Activated CD8-positive, alpha-beta memory T cell treated with anti-CD3 and anti-CD28 coated beads, Interleukin-2, amount 10 ng/mL, durations not matched to agents 7 days and 5 days (primary cell): ENCODE results near the gene FAM124A. TPM values are rescaled to one million over a fixed set of nuclear protein-coding genes. Genes with fewer than 3 reads are reported as not detected.
A peak's percentile ranks its signal among the peaks of the same experiment; 100 is the strongest.

Source experiments
- ATAC-seq: fragments of 150-1000 bp; cut with Tn5 transposase; one replicate; pipeline ENCODE4 v1.10.0; 2021; ENCODE audit warnings: moderate library complexity
- CTCF ChIA-PET: fragments of 350-600 bp; sonication (Branson Sonifier 250); formaldehyde crosslinking; loops from one replicate; lab custom pipeline; 2021; ENCODE audit warnings: antibody characterized with exemption; lab: Charles Lee
- DNase-seq: peaks from one replicate; pipeline ENCODE4 v3.0.0-alpha.2; 2020
- H3K27ac Mint-ChIP-seq: one replicate; pipeline ENCODE4 v1.8.0; 2021; ENCODE audit warnings: mild to moderate bottlenecking, mixed read lengths
- H3K27me3 Mint-ChIP-seq: one replicate; pipeline ENCODE4 v1.8.0; 2021; ENCODE audit warnings: mixed read lengths
- H3K36me3 Mint-ChIP-seq: one replicate; pipeline ENCODE4 v1.8.0; 2021; ENCODE audit warnings: mild to moderate bottlenecking, mixed read lengths
- H3K4me1 Mint-ChIP-seq: one replicate; pipeline ENCODE4 v1.8.0; 2021; ENCODE audit warnings: mixed read lengths
- H3K4me3 Mint-ChIP-seq: one replicate; pipeline ENCODE4 v1.8.0; 2021; ENCODE audit warnings: mild to moderate bottlenecking, moderate library complexity, mixed read lengths
- H3K9me3 Mint-ChIP-seq: one replicate; pipeline ENCODE4 v1.8.0; 2022; ENCODE audit warnings: low read depth, mixed read lengths
- total RNA-seq, 2 experiments: library from RNA; stranded (reverse); gene quantifications; one replicate each; pipeline ENCODE4 v1.2.3, GENCODE V29; 2021

FAM124A gene
- total RNA-seq, 2 experiments from 2014 or later: 0.09 to 0.26 TPM

DNA sequence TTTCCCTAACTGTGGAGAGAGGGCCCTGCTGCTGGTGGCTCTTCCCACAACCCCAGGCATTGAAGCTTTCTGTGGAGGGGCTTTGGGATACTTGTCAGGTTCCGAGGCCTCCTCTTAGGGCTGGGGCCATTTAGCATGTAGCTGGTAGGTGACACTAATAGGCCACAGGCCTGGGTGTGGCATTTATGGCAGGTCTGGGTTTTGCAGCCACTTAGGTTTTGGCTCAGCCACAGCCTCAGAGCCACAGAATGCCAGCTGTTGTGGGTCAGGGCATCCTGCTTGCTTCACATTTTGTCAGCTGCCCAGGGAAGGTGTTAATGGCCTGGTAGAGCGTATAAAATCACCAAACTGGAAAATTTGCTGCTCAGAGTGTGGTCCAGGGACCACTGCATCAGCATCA, 15.7 kb downstream of the FAM124A start:
- Mint-ChIP-seq H3K36me3 (no peaks in the 10 kb centered on the region), H3K4me1 (peaks cover 5% of the 10 kb centered on the region), H3K9me3 (no peaks in the 10 kb centered on the region), H3K4me3 (no peak overlapping the region), H3K27ac (no peak overlapping the region), H3K27me3 (peaks cover 40% of the 10 kb centered on the region)
- CTCF ChIA-PET: interaction anchor here (1.1 kb wide), 1 partner anchor 9 kb away, joined by 3 read pairs; no protein-coding TSS in a partner anchor
- DNase-seq: peak; percentile 39
- ATAC-seq: no peak

DNA sequence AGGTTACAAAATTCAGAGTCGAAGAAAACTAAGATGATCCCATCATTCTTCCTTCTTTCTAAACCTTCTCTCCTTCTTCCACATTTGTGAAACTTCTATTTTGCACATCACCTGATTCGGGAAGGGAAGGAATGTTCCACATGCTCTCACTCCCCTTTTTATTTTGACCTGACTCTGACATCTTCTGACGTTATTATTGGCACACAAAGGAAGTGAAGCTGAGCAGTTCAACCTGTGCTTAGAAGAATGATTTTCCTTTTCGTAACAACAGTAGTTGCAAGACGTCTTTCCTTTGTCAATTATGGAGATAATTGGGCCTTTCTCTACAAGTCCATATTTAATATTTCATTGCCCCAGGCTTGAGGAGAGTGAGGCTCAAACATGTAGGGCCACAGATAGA, 18.0 kb downstream of the FAM124A start:
- Mint-ChIP-seq H3K27me3 (peaks cover 34% of the 10 kb centered on the region), H3K9me3 (no peaks in the 10 kb centered on the region)
- CTCF ChIA-PET: no interaction called here

DNA sequence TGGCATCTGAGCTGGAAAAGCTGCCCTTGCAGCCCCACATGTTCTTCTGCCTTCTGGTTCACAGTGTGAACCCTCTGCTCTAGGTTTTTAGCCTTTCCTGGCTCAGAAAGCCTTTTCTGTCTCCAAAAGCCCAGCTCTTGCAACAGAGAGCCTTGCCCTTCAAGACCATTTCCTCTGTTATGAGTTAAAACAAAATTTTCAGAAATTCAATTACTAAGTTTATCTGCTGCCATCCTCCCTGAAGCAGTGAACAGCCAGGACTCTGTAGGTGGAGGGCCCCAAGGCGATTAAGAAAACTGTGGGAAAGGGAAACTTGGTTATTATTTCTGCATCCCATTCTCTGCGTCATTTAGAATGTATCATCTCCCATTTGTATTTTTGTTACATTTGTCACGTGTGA, 18.8 kb downstream of the FAM124A start:
- Mint-ChIP-seq H3K4me1 (peaks cover 5% of the 10 kb centered on the region), H3K27ac (no peak overlapping the region), H3K9me3 (no peaks in the 10 kb centered on the region), H3K27me3 (peaks cover 32% of the 10 kb centered on the region), H3K36me3 (no peaks in the 10 kb centered on the region), H3K4me3 (no peak overlapping the region)
- ATAC-seq (no peak), DNase-seq (no peak)
- CTCF ChIA-PET: no interaction called here

More for the DNA sequence above, 18.0 kb downstream of the FAM124A start:
- Mint-ChIP-seq H3K36me3 (no peaks in the 10 kb centered on the region), H3K27ac (no peak overlapping the region), H3K4me1 (peaks cover 5% of the 10 kb centered on the region), H3K4me3 (no peak overlapping the region)
- DNase-seq (no peak), ATAC-seq (no peak)

DNA sequence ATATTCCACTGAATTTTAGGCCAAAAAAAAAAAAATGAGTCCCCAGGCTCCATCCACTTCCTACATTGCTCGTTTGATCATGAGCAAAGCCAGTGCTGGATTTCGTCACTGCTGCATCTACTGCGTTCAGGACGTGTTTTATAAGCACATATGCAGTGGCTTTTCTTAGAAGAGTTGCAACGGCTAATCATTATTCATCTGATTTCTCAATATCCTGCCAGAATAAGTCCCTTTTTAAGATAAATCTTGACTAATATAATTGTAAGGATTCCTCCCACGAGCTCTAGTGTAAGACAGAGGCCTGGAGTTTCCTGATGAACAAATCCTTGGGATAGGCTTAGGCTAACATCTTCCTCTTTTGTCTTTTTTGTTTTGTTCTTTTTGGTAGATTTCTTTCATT, 19.5 kb downstream of the FAM124A start:
- DNase-seq: no peak
- CTCF ChIA-PET: interaction anchor here (1.1 kb wide), 1 partner anchor 11 kb away, joined by 3 read pairs; no protein-coding TSS in a partner anchor
- Mint-ChIP-seq H3K9me3 (no peaks in the 10 kb centered on the region), H3K4me3 (no peak overlapping the region), H3K4me1 (peaks cover 5% of the 10 kb centered on the region), H3K27ac (no peak overlapping the region), H3K36me3 (no peaks in the 10 kb centered on the region), H3K27me3 (peaks cover 27% of the 10 kb centered on the region)
- ATAC-seq: no peak

DNA sequence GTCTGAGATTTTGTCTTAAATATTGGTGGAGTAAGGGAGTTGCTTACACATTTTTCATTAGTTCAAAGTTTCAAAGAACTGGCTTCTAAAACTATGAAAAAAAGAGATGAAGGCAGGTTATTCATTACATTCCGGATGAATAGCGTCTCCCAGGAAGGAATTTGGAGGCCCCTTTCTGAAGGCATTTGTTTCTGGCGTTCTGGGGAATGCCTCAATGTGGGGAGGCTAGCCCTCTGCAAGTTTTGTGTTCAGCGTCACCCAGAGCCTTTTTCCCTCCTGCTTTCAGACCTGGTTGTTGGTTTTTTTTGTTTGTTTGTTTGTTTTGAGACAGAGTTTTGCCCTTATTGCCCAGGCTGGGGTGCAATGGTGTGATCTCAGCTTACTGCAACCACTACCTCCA, 21.0 kb downstream of the FAM124A start:
- Mint-ChIP-seq H3K27ac (no peak overlapping the region), H3K9me3 (no peaks in the 10 kb centered on the region), H3K36me3 (no peaks in the 10 kb centered on the region), H3K4me1 (peaks cover 5% of the 10 kb centered on the region), H3K4me3 (no peak overlapping the region), H3K27me3 (peaks cover 31% of the 10 kb centered on the region)
- ATAC-seq: no peak
- CTCF ChIA-PET: no interaction called here
- no peak for DNase-seq

DNA sequence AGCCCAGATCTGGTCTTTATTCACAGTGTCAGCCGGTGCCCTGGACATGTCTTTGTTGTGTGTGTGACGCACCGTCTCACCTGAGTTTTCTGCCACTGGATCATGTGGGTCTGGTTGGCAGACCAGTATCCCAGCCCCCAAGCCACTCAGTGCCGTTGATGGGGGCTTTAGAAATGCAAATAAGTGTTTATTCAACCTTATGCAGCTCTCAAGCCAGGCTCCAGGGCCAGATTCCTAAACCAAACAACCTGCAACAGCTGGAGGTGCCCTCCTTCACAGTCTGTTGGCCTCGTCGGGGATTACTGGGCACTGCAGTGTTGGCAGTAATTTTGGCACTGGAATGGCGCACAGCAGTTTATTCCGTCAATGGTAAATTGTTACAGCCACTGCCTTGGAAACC, 21.6 kb downstream of the FAM124A start:
- H3K36me3 Mint-ChIP-seq: no peaks in the 10 kb centered on the region
- H3K4me1 Mint-ChIP-seq: peaks cover 3% of the 10 kb centered on the region
- peaks cover 31% of the 10 kb centered on the region for H3K27me3 Mint-ChIP-seq
- no peak overlapping the region for H3K4me3 Mint-ChIP-seq
- H3K27ac Mint-ChIP-seq: no peak overlapping the region
- DNase-seq (peak; percentile 9), ATAC-seq (no peak)
- CTCF ChIA-PET: interaction anchor here (1.1 kb wide), 1 partner anchor 22 kb away, joined by 3 read pairs; no protein-coding TSS in a partner anchor
- H3K9me3 Mint-ChIP-seq: no peaks in the 10 kb centered on the region

DNA sequence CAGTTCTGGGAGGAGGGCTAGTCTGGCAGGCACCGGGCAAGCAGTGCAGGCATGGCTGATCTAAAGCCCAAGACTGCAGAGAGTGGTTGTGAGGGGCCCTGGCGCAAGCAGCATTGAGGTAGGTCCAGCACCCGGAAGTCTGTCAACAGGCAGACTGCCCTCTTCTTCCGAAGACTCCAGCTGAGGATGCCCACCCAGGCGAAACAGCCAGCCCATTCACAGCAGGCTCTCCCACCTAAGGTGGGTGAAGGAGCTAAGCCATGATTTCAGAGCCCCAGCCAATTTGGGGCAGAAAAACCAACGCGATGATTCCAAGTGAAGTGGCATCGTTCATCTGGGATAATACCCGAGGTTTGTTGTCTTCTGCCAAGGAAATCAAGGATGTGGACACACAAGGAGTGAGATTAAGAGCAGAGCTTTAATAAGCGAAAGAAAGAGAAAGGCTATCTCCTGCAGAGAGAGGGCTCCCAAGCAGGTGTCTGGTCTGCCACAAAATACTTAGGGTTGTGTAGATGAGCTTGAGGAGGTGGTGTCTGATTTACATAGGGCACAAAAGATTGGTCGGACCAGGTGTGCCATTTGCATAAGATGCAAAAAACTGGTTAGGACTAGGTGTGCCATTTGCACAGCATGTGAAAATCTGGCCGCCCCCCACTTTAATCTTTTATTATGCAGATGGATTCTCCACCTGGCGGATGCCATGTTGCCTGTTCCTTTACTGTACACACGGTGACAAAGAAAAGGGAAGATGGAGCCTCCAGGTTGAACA, 22.6 kb downstream of the FAM124A start:
- H3K27ac Mint-ChIP-seq: no peak overlapping the region
- no peaks in the 10 kb centered on the region for H3K36me3 Mint-ChIP-seq
- no peaks in the 10 kb centered on the region for H3K9me3 Mint-ChIP-seq
- CTCF ChIA-PET: interaction anchor here (0.7 to 1.4 kb wide), 3 partner anchors 18 to 41 kb away, joined by 3 read pairs; no protein-coding TSS in a partner anchor
- H3K4me3 Mint-ChIP-seq: no peak overlapping the region
- DNase-seq: peak; percentile 23
- no peak for ATAC-seq
- H3K27me3 Mint-ChIP-seq: peaks cover 31% of the 10 kb centered on the region
- no peaks in the 10 kb centered on the region for H3K4me1 Mint-ChIP-seq

DNA sequence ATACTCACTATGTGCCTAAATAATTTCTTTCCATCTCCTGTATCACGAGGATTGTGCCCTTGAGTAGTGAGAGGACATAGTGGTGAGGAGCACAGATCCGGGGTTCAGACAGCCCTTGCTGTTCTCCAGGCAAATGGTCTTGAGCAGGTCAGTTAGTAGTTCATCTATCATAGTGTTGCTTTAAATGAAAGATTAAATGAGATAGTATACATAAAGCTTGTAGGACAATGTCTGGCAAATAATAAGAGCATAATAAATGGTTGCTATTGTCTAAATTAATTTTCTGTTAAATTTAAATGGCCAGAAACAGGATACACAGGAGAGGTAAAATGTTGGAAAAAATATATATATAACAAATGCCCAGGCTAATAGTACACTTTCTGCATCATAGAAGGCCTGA, 23.4 kb downstream of the FAM124A start:
- H3K27me3 Mint-ChIP-seq: peaks cover 27% of the 10 kb centered on the region
- CTCF ChIA-PET: interaction anchor here (0.7 to 1.4 kb wide), 2 partner anchors 17 to 41 kb away, joined by 3 read pairs; no protein-coding TSS in a partner anchor
- ATAC-seq (no peak), DNase-seq (no peak)
- H3K36me3 Mint-ChIP-seq: no peaks in the 10 kb centered on the region
- no peak overlapping the region for H3K27ac Mint-ChIP-seq
- H3K4me3 Mint-ChIP-seq: no peak overlapping the region
- no peaks in the 10 kb centered on the region for H3K9me3 Mint-ChIP-seq
- no peaks in the 10 kb centered on the region for H3K4me1 Mint-ChIP-seq

DNA sequence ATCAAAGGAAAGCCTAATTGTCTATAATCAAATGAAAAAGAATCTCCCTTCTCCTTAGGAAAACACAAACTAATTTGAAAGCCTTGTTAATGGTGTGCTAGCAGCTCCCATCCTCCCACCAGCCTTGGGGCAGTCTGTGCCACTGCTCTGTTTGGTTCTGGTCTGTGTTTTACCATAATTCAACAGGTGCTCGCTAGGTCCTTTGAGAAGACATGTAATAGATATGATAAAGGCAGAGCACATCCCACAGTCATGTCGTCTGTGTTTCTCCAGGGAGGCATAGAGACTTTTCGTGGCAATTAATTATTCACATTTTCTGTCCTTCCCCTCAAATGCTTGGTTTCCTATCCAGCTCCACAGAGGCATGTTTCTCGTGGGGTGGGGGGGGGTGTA, 23.8 kb downstream of the FAM124A start:
- Mint-ChIP-seq H3K4me3 (no peak overlapping the region), H3K4me1 (no peaks in the 10 kb centered on the region), H3K36me3 (no peaks in the 10 kb centered on the region), H3K9me3 (no peaks in the 10 kb centered on the region), H3K27me3 (peaks cover 29% of the 10 kb centered on the region), H3K27ac (no peak overlapping the region)
- no peak for DNase-seq
- no peak for ATAC-seq
- CTCF ChIA-PET: interaction anchor here (1.2 kb wide), 1 partner anchor 552 kb away, joined by 3 read pairs; no protein-coding TSS in a partner anchor

DNA sequence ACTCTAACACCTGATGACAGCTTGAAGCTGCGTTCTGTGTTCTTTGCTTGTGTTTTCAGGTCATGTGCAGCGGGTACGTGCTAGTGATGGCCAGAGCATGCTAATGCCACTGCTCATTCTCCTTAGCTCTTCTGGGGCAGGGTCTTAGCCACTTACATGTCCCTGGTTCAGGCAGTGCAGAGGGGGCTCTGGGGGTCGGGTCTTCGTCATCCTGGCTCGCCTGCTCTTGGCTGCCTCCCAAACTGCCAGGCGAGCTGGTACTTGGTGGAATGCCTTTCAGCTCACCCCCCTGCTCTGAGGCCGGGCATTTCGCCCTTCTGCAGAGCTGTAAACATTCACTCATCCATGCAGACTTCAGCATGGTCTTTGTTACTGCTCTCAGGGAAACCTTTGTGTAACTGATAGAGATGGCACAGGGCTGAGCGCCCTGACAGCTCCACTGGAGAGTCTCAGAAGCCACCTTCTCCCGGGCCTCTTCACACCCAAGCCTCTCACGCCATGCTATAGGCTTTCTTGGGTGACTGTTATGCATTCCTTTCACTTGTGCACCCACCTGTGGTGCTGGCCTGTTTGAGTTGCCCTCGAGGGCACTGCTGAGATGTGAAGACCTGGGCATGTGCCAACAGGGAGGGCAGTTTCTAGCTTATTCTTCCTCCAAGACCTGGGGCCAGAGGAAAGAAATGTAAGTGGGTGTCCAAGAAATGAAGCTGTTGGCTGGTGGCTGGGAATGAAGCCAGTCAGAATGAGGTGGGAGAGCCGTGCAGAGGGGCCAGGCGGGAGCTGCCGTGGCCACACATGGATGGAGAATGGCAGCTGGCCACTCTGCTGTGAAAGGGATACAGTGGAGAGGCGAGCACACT, 24.4 kb downstream of the FAM124A start:
- no peak overlapping the region for H3K27ac Mint-ChIP-seq
- no peak overlapping the region for H3K4me3 Mint-ChIP-seq
- no peaks in the 10 kb centered on the region for H3K9me3 Mint-ChIP-seq
- DNase-seq (no peak), ATAC-seq (no peak)
- H3K4me1 Mint-ChIP-seq: no peaks in the 10 kb centered on the region
- H3K27me3 Mint-ChIP-seq: peaks cover 29% of the 10 kb centered on the region
- no peaks in the 10 kb centered on the region for H3K36me3 Mint-ChIP-seq
- CTCF ChIA-PET: interaction anchor here (1.2 kb wide), 1 partner anchor 551 kb away, joined by 3 read pairs; no protein-coding TSS in a partner anchor

DNA sequence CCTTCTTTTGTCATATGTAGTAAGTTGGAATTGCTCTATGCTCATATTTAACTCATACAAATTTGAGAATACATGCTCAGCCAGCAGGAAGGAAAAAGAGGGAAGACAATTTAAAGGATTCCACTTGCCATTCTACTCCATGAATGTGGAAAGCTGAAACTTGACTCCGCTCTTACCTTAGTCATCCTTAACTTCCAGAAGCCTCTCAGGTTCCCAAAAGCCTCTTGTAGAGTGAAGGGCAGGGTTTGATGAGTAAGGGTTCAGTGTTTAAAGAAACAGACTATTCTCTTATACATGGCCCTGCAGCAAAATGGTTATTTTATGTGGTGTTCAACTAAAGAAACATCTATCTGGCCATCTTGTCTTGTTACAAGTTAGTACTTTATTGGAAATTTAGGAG, 27.1 kb downstream of the FAM124A start:
- H3K27ac Mint-ChIP-seq: no peak overlapping the region
- H3K36me3 Mint-ChIP-seq: no peaks in the 10 kb centered on the region
- peaks cover 26% of the 10 kb centered on the region for H3K27me3 Mint-ChIP-seq
- no peak overlapping the region for H3K4me3 Mint-ChIP-seq
- CTCF ChIA-PET: no interaction called here
- H3K9me3 Mint-ChIP-seq: peaks cover 2% of the 10 kb centered on the region
- no peak for DNase-seq
- peaks cover 16% of the 10 kb centered on the region for H3K4me1 Mint-ChIP-seq
- no peak for ATAC-seq

DNA sequence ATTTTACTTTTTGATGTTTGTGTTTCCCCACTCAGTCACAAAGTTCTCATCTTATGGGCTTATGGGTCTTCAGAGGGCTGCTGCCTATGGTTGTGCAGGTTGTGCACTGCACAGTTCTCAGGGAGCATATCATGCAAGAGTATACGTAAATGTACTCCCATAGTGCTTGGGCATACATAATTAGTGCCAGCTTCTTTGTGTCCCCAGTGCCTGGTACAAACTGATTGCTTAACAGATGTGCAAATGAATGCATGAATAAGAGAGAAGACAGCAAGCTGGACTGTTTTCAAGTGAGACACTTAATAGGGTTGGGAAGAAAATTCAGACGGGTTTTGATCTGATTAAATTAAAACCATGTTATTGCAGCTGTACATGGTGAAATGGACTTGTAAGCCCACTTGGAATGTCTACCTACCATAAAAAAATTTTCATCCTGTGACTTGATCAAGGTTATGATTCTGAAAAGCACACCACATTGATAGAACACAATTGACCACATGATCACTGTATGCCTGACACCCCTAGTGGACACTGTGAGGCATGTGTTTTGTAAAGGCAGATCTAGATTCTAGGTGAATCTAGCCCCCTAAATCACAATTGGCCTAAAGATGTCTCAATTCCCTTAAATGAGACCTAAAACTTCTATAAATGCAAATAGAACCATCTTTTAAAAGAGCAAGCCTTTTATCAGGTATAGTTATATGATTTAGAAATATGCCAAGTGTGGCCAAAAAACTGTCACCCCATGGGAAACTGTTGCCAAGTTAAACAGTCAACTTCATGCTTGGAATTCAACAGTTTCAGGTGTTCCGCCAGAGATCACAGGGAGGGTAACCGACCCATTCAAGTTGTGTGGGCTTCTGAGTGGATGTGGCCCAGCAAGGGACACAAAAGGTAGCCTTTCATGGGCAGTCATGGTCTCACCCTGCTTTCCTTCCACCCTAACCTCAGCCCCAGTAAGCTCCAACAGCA, 27.9 kb downstream of the FAM124A start:
- H3K4me1 Mint-ChIP-seq: peaks cover 17% of the 10 kb centered on the region
- peaks cover 19% of the 10 kb centered on the region for H3K27me3 Mint-ChIP-seq
- no peak overlapping the region for H3K4me3 Mint-ChIP-seq
- DNase-seq (no peak), ATAC-seq (no peak)
- H3K9me3 Mint-ChIP-seq: peaks cover 2% of the 10 kb centered on the region
- no peaks in the 10 kb centered on the region for H3K36me3 Mint-ChIP-seq
- CTCF ChIA-PET: no interaction called here
- no peak overlapping the region for H3K27ac Mint-ChIP-seq
